Measurements from ENCODE around the gene PIGQ. TPM values are rescaled to one million over a fixed set of nuclear protein-coding genes. Genes with fewer than 3 reads are reported as not detected.

PIGQ gene
- total RNA-seq, 1 experiment from 2014 or later, result 7.7 TPM

DNA sequence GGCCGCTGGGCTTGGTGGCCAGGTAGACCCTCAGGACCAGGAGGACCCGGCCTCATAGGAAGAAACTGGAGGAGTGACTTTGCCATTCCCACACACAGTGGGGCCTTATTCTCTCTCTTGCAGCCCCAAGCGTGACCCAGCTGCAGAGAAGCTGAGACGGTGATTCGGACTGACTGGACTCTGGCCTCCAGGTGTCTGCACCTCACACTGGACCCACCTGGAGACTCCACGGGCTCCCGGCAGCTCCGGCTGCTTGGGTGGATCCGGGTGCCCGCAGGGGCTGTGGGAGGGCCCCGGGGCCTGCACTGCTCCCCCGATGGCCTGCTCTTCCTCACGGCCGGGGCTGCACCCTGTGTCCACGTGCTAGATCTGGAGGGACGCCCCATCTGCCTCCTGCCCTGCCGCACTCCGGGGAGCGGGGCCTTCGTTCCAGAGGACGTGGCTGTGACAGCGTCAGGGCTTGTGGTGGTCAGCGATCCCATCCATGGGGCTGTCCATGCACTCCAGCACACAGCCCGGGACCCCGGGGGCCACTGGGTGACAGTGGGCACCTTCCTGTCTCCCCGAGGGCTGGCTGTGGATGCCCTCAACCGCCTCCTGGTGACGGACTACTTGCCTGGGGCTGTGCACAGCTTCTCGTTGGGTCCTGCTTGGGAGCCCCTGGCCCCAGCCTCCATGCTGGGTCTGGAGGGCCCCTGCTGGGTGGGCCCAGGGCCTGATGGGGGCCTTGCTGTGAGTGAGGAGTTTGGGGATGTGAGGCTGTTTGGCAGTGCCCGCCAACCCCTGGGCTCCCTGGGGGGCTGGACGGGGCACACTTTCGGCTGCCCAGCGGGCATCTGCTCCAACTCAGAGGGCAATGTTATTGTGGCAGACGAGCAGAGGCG lies 2.2 kb upstream of the PIGQ start:
- no peak for DNase-seq (ENCODE audit: low spot score)

- no peak for DNase-seq (ENCODE audit: low spot score)
Observed at GRCh38 chr16:568401-569258, 1.1 kb upstream of the PIGQ start.

- DNase-seq (ENCODE audit: low spot score), result no peak
Observed at GRCh38 chr16:572865-573650, 3.3 kb downstream of the PIGQ start.

GRCh38 chr16:574021-574760 lies 4.4 kb downstream of the PIGQ start:
- DNase-seq (ENCODE audit: low spot score), result no peak

DNA sequence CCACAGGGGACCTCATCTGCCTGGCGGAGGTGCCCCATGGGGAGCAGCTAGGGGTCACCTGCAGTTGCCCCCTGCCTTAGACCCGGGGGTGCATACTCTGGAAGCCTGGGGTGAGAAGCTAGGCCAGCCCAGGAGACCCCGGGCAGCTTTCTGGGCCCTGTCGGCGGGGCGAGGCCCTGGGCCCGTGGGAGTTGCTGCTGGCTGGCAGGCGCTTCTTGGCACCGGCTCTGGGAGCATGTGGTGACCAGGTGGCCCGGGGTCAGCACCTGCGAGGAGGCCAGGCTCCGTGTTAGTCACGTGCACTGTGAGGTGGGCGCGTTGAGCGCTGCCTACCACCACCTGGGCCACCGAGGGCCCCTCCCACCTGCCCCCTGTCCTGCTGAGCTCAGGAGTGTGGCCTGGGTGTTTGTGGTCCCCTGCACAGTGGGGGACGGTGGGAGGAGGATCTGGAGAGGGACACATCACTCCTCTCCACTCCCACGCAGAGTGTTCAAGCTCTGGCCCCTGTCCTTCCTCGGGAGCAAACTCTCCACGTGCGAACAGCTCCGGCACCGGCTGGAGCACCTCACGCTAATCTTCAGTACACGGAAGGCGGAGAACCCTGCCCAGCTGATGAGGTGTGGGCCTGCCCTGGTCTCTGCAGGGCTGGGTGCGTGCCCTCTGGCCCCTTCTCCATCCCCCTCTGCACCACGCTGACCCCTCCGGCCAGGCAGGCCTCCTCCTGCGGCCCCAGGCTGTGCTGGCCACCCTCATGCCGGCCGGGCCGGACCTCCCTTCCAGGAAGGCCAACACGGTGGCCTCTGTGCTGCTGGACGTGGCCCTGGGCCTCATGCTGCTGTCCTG lies 5.8 kb downstream of the PIGQ start:
- no peak for DNase-seq (ENCODE audit: low spot score)

DNA sequence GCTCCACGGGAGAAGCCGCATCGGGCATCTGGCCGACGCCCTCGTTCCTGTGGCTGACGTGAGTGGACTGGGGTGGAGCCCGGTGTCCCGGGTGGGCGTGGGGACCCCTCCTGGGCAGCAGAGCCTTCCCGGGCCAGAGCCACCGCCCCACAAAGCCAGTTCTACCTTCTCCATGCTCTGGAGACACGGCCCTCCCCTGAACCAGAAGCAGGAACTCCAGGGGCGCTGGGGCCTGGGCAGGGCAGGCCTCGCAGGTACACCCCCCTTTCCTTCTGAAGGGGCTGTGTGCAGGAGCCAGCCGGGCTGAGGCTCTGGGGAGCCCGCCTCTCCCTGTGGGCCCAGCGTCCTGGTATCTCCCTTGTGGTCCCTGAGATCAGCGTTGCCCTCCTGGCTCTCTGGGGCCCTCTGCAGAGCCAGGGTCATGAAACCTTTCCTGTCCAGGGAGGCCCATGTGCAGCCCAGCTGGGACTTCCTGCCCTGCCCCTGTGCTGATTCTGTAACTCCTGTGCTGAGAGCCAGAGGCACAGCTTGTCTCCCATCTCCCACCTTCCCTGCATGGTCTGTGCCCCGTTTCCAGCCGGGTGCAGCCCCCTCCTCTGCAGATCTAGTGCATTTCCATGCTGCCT lies 6.5 kb downstream of the PIGQ start:
- no peak for DNase-seq (ENCODE audit: low spot score)

GRCh38 chr16:576823-577201 lies 7.0 kb downstream of the PIGQ start:
- no peak for DNase-seq (ENCODE audit: low spot score)

DNA sequence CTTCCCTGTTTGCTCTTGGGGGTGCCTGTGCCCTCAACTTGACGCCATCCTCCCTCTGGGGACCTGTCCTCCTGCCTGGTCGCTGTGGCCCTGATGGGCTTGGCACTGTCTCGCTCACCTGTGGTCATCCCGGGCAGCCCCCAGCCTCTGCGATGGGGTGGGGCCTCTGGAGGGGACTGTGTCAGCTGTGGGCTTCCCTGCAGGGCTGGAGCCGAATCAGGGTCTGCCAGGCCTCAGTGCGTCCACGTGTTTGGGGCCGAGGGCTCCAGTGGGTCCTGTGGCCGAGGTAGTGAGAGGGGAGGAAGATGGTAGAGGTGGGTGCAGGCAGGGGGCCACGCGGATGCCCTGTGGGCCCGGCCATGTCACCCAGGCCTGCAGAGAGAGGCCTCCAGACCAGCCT lies 8.0 kb downstream of the PIGQ start:
- DNase-seq (ENCODE audit: low spot score), result no peak

GRCh38 chr16:578232-578869 lies 8.6 kb downstream of the PIGQ start:
- no peak for DNase-seq (ENCODE audit: low spot score)

DNA sequence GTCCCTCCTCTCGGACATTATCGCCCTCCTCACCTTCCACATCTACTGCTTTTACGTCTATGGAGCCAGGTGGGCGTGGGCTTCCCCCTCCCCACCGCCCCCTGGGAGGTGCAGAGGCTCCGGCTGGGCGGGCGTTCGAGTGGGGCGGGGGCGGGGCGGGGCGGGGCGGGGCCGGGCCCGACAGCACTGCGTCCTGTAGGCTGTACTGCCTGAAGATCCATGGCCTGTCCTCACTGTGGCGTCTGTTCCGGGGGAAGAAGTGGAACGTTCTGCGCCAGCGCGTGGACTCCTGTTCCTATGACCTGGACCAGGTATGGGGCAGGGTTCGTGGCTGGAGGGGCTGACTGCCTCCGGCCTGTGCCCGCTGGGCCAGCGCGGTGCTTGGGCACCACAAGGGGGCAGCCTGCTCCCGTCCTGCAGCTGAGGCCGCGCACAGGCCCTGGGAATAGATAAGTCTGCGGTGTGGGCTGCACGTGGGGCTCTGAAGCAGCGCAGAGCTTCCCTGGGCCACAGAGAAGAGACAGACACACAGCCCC lies 9.2 kb downstream of the PIGQ start:
- no peak for DNase-seq (ENCODE audit: low spot score)

DNA sequence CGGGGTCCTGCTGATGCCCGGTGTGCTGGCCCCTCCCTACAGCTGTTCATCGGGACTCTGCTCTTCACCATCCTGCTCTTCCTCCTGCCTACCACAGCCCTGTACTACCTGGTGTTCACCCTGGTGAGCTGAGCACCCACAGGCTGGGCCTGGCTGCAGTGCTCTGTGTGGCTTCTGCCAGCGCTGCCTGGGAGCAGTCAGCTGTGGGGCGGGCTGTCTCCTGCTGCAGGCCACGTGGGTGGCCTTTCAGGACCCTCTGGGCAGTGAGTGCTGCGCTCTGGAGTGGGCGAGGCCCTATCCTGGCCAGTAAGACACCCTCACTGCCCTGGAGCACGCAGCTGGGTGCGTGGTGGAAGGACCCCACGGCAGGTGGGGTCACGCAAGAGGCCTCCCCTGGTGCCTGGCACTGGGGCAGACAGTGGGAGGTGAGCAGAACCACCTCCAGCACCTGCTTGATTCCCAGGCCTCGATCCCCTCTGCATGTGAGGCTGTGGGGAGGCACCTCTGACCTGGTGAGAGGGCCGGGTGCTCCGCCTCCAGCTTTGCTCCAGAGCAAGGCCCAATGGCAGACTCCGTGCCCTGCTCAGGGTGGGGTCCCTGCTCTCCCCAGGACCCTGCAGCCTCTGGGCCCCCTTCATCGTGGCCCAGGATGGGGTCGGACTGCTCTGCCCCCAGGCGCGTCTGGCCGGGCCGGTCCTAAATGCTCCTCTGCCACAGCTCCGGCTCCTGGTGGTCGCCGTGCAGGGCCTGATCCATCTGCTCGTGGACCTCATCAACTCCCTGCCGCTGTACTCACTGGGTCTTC lies 10.6 kb downstream of the PIGQ start:
- no peak for DNase-seq (ENCODE audit: low spot score)

DNA sequence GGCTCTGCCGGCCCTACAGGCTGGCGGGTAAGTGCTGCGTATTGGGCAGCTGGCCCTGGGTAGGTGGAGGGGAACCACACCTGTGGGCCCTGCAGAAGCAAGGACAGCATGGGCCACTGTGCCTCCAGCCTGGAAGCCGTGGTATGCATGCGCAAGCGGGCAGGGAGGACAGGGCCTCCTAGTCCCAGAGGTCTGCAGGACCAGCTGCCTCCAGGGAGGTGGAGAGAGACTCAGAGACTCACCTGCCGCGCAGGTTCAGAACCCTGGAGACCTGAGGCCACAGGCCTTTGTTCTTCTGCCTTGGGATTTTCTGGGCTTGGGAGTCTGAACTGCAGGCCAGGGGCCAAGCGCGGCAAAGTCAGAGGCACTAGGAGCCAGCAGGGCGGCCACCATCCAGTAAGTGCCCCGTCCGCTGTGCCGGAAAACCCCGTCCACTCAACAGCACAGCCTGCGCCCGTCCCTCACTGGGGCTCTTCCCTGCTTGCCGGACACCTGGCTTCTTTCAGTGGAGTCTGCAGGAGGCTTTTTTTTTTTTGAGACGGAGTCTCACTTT lies 11.3 kb downstream of the PIGQ start:
- no peak for DNase-seq (ENCODE audit: low spot score)

- DNase-seq (ENCODE audit: low spot score), result no peak
Observed at GRCh38 chr16:582218-582613, 12.4 kb downstream of the PIGQ start.

GRCh38 chr16:582614-583331 lies 13.0 kb downstream of the PIGQ start:
- no peak for DNase-seq (ENCODE audit: low spot score)

DNA sequence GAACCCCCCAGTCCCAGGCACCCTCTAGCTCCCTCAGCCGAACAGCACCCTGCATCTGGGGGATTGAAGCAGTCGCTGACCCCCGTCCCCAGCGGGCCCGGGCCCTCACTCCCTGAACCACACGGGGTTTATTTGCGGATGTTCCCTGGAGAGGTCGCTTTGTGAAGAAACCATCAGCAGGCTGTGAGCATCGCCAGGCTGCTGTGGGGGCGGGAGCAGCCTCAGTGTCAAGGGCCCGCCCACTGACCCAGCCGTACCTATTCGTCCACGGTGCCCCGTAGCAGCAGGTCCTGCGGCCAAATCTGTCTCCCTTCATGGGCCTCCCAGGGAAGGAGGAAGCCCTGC lies 13.7 kb downstream of the PIGQ start:
- DNase-seq (ENCODE audit: low spot score), result no peak

GRCh38 chr16:583815-584591 lies 14.2 kb downstream of the PIGQ start:
- no peak for DNase-seq (ENCODE audit: low spot score)

DNA sequence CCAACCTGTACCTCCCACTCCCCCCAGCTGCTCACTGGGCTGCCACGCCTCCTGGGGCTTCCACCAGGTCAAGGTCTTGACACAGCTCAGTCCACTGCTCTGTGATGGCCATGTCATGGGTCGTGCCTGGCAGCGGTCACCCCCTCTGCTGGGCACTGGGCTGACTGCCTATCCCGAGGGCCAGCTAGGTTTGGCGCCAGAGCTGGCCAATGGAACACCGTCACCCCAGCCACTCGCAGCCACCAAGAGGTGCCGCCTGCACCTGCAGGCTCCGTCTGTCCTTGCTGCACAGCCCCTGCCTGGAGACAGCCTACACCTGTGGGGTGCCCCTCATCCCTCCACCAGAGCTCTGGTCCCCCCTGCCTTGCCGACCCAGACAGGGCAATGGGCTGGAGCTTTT lies 15.6 kb downstream of the PIGQ start:
- no peak for DNase-seq (ENCODE audit: low spot score)

All from H4 (cell line).